NCI-H146 treated with DMSO at 0.1 percent for 48 hours (cell line): ENCODE data around the gene TLK2.
"Not testable (repeated sequence)": the region's sequence is repeated elsewhere in the genome, so short reads cannot be mapped to it uniquely, and the experiment has no call there.

Source experiments
- DNase-seq: peaks from one replicate; lab custom pipeline; 2025; ENCODE audit not compliant: unreplicated experiment; lab: John Stamatoyannopoulos, UW

The TLK2 gene

DNA sequence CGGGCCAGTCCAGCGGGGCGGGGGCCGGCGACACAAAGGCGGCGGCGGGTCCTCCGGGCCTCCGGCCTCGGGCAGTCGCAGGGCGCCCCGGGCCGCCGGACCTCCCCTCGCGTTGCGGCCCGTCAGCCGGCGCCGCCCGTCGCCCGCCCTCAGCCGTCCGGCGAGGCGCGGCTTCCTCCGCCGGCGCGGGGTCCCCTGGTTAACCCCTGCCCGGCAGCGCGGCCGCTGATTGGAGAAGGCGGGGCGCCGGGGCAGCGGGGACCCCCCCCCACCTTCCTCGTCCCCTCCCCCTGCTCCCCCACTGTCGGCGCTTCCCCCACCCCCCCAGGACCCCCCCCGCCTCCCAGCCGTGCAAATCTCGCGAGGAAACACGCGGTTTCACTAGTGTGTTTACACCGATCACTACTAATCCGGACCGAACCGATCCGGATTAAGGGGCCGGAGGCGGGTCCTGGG, at the start of gene TLK2:
Gene TLK2 (plus strand): TSS at position 402 of the 456 bp plus-strand sequence. CDS start 2,301 bp downstream, outside the sequence.
- peak; percentile 51 for DNase-seq

DNA sequence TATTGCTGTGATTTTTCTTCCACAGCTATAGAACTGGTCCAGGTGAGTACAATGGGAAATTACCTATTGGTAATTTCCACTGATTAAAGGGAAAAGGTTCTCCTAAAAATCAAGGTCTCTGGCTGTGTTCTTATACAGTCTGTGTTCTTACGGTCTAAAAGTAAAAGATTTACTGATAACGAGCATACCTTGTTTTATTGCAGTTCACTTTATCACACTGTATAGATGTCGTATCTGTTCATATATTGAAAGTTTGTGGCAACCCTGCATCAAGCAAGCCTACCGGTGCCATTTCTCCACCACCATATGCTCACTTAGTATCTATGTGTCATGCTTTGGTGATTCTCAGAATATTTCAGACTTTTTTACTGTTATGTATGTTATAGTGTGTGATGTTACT, 43.4 kb upstream of the TLK2 start:
- DNase-seq: not testable (repeated sequence)

DNA sequence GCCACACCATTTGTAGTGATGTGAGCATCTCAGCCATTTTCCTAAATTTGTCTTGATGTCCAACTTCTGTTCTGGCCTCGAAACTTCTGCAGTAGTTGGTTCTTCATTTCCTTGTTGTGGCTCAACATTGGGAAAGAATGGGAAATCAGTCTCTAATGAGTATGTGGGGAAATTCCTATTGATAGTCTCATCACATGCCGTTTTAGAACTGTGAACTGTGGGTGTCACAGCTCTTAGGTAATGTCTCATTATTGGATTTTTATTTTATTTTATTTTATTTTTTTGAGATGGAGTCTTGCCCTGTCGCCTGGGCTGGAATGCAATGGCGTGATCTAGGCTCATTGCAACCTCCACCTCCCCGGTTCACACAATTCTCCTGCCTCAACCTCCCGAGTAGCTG, 37.4 kb upstream of the TLK2 start:
- DNase-seq: not testable (repeated sequence)

DNA sequence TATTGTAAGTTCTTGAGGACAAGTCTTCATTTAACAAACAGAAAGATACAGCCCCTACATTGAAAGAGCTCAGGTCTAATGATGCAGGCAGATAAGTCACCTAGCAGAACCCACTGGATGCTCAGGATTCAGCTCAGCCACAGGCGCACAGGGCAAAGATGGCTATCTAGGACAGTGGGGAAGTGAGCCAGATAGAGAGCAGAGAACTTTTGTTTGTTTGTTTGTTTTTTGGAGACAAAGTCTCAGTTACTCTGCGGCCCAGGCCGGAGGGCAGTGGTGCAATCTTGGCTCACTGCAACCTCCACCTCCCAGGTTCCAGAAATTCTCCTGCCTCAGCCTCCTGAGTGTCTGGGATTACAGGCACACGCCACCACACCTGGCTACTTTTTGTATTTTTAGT, 34.6 kb upstream of the TLK2 start:
- no peak for DNase-seq

DNA sequence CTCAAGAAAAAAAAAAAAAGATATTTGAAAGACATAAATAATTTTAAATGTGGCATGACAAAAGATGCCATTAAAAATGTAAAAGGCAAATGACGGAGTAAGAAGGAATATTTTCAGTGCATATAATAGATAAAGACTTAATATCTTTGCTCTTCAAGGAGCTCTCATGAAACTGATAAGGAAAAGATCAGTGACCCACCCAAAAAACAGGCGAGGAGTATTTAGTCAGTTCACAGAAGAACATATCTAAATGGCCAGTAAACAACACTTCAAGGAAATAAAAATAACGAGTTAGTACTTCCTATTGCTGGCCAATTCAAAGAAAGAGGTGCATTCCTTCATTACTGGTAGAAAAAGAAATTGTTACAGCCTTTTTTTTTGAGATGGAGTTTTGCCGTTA, 32.8 kb upstream of the TLK2 start:
- not testable (repeated sequence) for DNase-seq

DNA sequence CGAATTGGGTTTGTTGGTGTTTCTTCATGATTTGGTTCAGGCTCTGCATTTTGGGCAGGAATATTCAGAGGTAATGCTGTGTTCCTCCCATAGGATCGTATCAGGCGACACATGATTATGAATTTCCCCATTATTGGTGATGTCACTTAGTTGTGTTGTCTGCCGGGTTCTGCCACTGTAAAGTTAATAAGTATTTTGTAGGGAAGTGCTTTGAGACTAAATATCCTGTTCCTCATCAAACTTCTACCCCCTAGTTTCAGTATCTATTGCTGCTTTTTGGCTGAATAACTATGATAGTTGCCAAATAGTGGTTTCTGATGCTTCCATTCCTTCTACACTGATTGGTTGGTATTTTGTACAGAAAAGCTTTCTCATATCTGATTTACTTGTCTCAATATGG, 26.4 kb upstream of the TLK2 start:
- DNase-seq: not testable (repeated sequence)

DNA sequence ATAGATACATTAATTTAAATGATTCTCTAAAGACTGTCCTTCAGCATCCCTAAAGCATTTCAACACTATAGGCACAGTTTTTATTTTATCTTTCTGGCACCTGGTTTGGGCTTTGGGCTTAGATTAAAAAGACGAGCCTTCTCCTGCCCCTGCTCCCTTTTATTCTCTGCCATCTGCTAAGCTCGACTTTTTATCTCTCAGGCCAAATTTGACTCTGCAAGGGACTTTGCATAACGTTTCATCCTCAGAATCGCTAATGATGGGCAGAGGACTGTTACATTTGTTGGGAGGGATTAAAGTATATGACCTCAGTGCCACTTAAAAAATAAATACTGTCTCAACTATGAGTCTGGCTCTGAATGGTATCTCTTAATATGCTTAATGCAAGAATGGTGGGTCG, 25.6 kb upstream of the TLK2 start:
- not testable (repeated sequence) for DNase-seq

DNA sequence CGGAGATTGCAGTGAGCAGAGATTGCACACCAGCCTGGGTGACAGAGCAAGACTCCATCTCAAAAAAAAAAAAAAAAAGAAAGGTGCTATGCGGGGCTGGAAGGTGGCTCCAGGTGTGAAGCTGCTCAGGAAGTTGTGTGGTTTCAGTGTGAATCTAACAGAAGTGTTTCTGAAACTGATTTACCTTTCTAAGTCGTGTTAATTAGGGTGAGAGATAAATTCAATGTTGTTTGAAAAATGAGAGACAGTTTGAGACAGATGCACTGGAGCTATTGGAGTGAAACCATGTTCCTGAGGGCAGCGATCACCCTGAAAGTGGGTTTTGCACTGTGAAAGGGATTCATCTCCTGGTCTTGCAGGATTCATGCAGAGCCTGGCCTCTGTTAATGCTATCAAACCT, 25.0 kb upstream of the TLK2 start:
- DNase-seq: not testable (repeated sequence)

DNA sequence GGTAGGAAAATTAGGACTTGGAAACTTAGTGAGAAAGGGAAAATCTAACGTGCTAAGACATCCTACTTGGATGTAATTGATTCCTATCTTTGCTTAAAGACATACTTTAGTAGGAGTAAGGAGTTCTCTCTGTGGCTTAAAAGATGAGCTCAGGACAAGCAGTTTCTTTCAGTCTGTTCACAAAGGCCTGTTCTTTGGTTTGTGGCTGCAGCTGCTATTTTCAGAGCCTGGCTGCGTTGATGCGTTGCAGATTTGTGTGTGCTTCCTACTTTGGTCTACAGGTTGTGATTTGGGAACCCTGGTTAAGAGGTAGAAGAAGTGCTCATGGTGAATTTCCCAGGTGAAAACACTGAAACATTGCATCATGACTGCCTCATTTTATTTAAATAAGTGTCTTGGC, 24.5 kb upstream of the TLK2 start:
- not testable (repeated sequence) for DNase-seq

DNA sequence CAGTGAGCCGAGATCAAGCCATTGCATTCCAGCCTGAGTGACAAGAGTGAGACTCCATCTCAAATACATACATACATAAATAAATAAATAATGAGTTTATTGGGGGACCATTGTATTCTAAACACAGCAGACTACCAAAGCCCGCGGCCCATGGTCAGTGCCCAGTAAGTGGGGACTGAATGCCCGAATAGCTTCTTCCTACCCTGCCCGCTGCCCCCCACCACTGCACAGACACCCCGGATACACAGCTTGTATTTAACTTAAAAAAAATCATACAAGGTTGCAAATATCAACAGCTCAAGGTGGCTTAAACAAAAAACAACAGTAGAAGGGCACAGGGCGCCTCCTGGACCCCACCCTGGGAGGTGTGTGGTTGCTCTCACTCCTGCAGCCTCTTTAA, 22.6 kb upstream of the TLK2 start:
- DNase-seq: no peak

DNA sequence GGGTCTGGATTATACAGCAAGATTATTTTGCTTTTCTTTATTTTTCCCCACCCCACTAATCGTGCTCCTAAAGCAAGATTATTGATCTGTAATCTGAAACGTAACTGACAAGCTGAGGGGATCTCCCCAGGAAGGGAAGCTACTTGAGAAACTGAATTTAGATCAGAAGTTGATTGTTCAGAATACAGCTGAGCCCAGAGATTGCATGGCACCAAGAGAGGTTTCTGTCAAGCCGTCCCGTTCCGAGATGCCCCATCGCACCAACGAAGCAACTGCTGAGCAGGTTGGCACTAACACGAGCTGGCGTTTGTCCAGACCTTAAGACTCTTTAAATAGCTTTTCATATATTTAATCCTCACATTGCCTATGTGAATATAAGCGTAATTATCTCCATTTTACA, 20.1 kb upstream of the TLK2 start:
- not testable (repeated sequence) for DNase-seq

DNA sequence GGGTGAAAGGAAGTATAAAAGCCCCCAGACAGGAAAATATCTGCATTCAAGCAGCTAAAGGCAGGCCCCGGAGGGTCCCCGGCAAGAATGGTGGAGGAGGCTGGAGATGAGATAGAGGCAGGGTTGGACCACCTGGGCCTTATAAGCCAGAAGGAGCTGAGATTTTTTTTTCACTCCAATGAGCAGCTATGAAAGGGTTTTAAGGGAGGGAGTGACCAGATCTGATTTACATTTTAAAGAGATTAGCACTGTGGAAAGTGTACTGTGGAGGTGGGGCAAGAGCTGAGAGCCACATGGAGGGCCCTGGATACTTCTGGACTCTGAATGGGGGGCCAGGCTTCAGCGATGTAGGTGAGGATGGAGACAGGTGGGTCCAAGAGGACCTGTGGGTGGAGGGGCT, 14.2 kb upstream of the TLK2 start:
- not testable (repeated sequence) for DNase-seq

DNA sequence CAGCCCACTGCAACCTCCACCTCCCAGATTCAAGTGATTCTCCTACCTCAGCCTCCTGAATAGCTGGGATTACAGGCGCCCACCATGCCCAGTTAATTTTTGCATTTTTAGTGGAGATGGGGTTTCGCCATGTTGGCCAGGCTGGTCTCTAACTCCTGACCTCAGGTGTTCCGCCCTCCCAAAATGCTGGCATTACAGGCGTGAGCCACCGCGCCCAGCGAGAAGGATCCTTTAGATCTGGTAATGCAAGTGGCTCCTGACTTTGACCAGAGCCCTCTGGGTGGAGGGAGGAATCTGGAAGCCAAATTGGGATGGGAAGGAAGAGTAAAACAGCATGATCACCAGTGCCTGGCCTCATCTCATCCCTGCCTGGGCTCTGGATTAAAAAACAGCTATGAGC, 13.4 kb upstream of the TLK2 start:
- not testable (repeated sequence) for DNase-seq

DNA sequence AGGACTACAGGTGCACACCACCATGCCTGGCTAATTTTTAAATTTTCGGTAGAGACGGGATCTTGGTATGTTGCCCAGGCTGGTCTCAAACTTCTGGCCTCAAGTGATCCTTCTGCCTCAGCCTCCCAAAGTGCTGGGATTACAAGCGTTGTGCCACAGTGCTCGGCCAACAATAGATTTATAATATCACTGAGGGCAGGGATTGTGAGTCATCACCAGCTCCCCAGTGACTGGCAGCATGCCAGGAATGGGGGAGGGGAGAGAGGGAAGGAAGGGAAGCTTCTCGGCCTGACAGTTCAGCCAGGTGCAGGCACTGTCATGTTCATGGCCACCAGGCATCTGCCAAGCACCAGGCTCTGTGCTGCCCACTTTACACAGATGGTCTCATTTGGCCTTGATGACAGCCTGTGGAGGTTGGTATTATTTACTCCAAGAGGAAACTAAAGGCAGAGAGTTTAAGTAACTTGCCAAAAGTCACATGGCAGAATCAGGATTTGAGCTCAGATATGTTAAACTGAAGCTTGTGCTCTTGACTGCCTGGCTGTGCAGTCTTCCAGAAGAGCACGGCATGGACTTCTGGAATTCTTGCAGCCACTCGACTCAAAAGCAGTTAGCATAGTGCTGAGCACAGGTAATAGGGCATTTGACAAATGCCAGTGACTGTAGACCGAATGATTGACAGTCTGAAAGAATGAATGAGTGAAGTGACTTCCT, 7.8 kb upstream of the TLK2 start:
- peak; percentile 25 for DNase-seq

DNA sequence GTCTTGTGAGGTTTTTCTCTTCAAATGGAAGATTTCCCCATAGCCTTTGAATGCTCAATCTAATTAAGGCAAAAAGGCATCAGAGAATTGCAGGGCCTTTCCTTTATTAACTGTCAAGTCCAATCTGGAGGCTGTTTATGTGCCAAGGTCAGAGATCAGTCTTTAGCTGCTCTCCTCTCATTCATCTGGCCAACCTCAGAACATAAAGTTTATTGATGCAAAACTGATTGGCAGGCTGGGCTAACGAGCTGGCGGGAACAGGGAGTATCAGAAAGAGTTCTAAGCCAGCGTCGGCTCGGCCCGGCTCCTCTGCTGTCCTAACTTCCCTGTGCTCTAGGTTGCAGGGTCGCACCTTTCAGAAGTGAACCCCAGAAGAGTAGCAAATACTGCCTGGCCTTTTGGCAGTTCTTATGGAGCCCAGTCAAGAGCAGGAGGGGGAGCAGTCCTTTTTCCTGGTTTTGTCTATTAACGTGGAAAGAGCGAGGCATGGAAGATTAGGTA, 7.2 kb upstream of the TLK2 start:
- DNase-seq: not testable (repeated sequence)

DNA sequence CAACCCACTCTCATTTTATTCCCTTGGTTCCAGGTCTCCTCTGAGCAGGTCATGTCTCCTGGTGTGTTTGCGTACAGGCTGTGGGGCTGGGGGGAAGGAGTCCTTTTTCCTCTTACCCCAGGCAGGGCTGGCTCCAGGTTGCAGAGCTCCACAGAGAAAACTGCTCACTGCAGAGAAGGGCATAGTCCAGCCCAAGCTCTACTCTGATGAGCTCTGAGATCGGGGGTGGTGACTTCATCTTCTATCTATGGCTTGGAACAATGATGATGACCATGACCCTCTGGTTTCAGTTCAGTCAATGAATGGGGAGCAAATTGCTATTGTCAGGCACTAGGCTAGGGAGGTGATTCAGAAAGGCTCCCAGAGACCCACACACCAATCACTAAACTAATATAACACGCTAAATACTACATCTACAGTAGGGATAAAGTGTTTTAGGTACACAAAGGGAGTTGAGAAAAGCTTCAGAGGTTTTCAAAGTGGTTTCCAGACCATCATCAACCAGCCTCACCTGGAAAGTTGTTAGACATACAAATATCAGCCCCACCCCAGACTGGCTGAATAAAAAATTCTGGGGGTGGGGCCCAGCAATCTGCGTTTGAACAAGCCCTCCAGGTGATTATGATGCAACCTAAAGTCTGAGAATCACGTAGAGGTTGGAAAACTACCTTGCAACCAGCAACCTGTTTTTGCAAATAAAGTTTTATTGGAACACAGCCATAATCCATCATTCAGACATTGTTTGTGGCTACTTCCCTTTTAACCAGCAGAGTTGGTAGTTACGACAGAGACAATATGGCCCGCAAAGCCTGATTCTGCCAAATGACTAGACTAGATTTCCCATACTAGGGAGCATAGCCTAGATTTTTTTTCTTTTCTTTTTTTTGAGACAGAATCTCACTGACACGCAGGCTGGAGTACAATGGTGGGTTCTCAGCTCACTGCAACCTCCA, 5.3 kb upstream of the TLK2 start:
- DNase-seq: peak; percentile 28

DNA sequence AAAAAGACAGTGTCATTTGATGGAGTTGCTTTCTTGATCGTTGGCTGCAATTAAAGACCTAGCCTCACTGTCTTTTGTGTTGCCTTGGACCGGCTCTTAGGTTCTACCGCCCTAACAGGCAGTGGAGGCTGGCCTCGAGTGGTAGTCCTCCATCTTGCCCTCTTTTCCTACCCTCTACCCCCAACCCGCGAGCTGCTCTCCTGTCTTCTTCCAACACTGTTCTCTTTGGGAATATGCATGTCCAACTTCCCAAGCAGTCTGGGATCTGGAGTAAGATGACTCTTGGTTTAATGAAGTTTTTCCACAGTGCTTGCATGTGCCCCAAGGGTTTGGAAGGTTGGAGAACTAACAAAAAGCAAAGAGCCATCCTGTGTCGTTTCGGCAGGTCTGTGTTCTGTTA, 1.5 kb upstream of the TLK2 start:
- DNase-seq: not testable (repeated sequence)

DNA sequence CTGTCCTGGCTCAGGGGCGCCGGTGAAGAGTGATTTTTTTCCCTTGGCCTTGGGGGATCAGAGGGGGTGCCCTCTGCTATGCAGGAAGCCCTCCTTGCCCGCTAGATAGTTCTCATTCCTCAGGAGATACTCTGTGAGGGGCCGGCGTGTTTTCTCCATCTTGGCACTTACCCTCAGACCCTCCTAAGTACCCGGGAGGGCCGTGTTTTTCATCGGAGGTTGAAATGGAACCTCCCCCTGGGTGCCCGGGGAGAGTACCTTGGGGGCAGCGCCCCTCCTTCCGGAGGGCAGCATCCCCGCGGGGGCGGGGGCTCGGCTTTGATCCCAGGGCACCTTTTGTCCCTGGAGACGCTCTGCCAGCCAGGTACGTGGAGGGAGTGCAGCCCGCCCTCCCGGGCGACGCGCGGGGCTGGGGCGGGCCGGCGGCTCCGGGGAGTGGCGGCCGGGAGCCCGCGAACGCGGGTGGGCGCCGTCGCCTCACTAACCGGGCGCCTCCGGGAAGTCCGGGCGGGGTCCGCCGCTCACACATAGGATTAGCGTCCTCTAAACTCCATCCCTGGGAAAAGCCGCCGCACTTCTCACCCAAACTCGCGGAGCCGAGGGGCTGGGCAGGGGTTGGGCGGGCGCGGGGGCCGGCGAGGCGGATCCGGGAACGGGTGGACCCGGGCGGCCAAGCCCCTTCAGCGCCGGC, 762 bp upstream of the TLK2 start:
- DNase-seq: not testable (repeated sequence)

DNA sequence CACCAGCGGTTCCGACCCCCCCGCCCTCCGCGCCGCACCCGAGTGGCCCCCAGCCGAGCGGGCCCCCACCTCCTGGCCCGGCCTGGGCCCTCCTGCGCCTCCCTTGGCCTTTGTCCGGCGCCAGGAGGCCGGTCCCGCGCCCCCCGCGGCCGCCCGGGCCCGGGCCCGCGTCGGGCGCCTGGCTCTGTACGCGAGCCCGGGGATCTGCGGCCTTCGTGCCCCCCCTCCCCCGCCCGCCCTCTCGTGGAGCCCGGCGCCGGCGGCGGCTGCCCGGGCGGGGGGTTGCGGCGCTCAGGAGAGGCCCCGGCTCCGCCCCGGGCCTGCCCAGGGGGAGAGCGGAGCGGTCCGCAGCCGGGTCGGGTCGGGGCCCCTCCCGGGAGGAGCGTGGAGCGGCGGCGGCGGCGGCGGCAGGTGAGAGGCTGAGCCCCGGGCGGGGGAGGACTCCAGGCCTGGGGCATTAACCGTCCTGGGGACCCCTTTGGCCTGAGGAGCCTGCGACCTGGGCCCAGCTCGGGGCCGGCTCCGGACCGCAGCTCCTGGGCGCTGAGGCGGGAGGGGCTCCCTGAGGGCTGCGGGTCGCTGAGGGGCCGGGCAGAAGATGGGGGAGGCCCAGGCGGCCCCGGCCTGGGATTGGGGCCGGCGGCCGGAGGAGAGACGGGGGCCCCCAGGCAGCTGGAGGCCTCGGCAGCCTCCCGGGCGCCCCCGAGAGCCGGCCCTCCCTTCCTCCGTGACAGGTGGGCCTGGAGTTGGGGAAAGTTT, 434 bp downstream of the TLK2 start:
- DNase-seq: not testable (repeated sequence)

DNA sequence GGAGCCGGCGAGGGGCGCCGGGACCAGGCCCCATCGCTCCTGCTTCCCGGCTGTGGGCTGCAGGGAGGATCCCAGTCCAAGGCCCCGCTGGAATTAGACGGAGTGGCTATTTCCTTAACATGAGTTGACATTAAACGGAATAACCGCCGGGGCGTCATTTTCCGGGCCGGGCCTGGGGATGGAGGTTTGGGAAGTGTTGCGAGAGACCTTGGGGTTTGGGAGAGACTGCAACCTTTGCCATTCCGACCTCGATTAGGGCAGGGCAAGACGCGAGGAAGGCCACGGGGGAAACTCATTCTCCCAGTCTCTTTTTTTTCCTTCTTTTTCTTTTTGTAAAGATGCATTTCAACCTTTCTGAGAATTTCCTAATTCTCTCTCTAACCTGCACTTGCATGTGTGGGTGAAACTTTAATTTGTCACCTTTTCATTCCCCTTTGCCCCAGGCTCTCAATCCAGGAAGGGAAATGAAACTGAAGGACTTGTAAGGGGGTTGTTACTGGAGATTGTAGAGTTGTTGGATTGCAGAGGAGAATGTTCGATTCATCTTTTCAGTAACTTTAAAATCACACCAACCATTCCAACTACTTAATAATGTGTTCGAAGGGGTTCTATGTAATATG, 1.1 kb downstream of the TLK2 start:
- not testable (repeated sequence) for DNase-seq
